ENCODE measurements around the gene PLSCR5. TPM values are rescaled to one million over a fixed set of nuclear protein-coding genes. Genes with fewer than 3 reads are reported as not detected.

Gene PLSCR5
- total and polyA plus RNA-seq, 10 of the 15 experiments (the other 5 are each of a cell fraction or from before 2014, with no cell fraction given): 0.06 TPM; not detected in 9

GRCh38 chr3:146636881-146637280 lies 31.7 kb upstream of the PLSCR5 start:
- no peaks in the 10 kb centered on the region for H3K36me3 ChIP-seq (ENCODE audit: control insufficient read depth in 2 of 2, insufficient read depth in 2 of 2, low read length in 1 of 2)
- ATAC-seq: no peak
- H4K20me1 ChIP-seq (ENCODE audit: control insufficient read depth, insufficient read depth): no peaks in the 10 kb centered on the region
- intact Hi-C loops (cut with micrococcal nuclease; ENCODE audit: unreplicated experiment) (no loop called here), in situ Hi-C loops (cut with MboI) (no loop called here)
- 56% methylated on average over 2 of the region's 2 CpGs for whole genome bisulfite sequencing (ENCODE audit: insufficient coverage, insufficient replicate concordance, low lambda C conversion rate, missing lambda C conversion rate)
- no peak overlapping the region for H3K27ac ChIP-seq (ENCODE audit: control insufficient read depth, insufficient read depth)
- no peak overlapping the region for H3K4me2 ChIP-seq (ENCODE audit: control insufficient read depth, insufficient read depth)
- H2AFZ ChIP-seq (ENCODE audit: control insufficient read depth, low read depth, low read length): no peak overlapping the region
- H3K9ac ChIP-seq (ENCODE audit: control insufficient read depth, insufficient read depth, low read length): no peak overlapping the region
- H3K79me2 ChIP-seq (ENCODE audit: control insufficient read depth, insufficient read depth, low read length): no peaks in the 10 kb centered on the region
- no TSS peak for BruUV-seq (replicated peaks)
- ChIA-PET RAD21 (ENCODE audit: unreplicated experiment) (no interaction called here), POLR2A (no interaction called here), CTCF (no interaction called here), SMC1A (ENCODE audit: uncharacterized antibody, unreplicated experiment) (no interaction called here)
- no peaks in the 10 kb centered on the region for H3K9me3 ChIP-seq (replicated peaks; ENCODE audit: control insufficient read depth, insufficient read depth, low read length)
- DNase-seq (ENCODE audit: low read depth, low spot score): no peak
- no peak for FAIRE-seq
- H3K4me1 ChIP-seq (ENCODE audit: control insufficient read depth, insufficient read depth, low read length): no peaks in the 10 kb centered on the region
- H3K27me3 ChIP-seq (replicated peaks in 1 of 2; ENCODE audit: control insufficient read depth in 2 of 2, insufficient read depth in 2 of 2, low read length in 1 of 2): no peaks in the 10 kb centered on the region
- H3K4me3 ChIP-seq: no peak overlapping the region
- TF ChIP-seq CHD2 (IDR thresholded peaks at IDR 0.05; ENCODE audit: borderline replicate concordance, low read depth, low read length) (no peak), RFX5 (IDR thresholded peaks at IDR 0.05; ENCODE audit: low read depth, low read length) (no peak), ZSCAN29 (IDR thresholded peaks at IDR 0.05) (no peak), SREBF1 (IDR thresholded peaks at IDR 0.05; ENCODE audit: low read length) (no peak), PRDM15 (CRISPR knock-in tag; IDR thresholded peaks at IDR 0.05) (no peak), SMARCA5 (IDR thresholded peaks at IDR 0.05) (no peak), SP1 (IDR thresholded peaks at IDR 0.05; ENCODE audit: low read depth, low read length) (no peak), ESRRA (IDR thresholded peaks at IDR 0.05; ENCODE audit: low read length) (no peak), MEF2A (IDR thresholded peaks at IDR 0.05; ENCODE audit: insufficient read depth, low read depth, low read length) (no peak), EZH2 (IDR thresholded peaks at IDR 0.05; ENCODE audit: borderline replicate concordance, control insufficient read depth, low read depth, low read length) (no peak), MEF2B (IDR thresholded peaks at IDR 0.05; ENCODE audit: partially characterized antibody, poor library complexity, severe bottlenecking) (no peak), ZNF274 (IDR thresholded peaks at IDR 0.05; ENCODE audit: insufficient read depth, insufficient read length) (no peak), NBN (IDR thresholded peaks at IDR 0.05) (no peak)
- TF ChIP-seq, protein P1, sequence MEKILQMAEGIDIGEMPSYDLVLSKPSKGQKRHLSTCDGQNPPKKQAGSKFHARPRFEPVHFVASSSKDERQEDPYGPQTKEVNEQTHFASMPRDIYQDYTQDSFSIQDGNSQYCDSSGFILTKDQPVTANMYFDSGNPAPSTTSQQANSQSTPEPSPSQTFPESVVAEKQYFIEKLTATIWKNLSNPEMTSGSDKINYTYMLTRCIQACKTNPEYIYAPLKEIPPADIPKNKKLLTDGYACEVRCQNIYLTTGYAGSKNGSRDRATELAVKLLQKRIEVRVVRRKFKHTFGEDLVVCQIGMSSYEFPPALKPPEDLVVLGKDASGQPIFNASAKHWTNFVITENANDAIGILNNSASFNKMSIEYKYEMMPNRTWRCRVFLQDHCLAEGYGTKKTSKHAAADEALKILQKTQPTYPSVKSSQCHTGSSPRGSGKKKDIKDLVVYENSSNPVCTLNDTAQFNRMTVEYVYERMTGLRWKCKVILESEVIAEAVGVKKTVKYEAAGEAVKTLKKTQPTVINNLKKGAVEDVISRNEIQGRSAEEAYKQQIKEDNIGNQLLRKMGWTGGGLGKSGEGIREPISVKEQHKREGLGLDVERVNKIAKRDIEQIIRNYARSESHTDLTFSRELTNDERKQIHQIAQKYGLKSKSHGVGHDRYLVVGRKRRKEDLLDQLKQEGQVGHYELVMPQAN (conservative IDR thresholded peaks at IDR 0.05): no peak
- TF ChIP-seq, protein P2, sequence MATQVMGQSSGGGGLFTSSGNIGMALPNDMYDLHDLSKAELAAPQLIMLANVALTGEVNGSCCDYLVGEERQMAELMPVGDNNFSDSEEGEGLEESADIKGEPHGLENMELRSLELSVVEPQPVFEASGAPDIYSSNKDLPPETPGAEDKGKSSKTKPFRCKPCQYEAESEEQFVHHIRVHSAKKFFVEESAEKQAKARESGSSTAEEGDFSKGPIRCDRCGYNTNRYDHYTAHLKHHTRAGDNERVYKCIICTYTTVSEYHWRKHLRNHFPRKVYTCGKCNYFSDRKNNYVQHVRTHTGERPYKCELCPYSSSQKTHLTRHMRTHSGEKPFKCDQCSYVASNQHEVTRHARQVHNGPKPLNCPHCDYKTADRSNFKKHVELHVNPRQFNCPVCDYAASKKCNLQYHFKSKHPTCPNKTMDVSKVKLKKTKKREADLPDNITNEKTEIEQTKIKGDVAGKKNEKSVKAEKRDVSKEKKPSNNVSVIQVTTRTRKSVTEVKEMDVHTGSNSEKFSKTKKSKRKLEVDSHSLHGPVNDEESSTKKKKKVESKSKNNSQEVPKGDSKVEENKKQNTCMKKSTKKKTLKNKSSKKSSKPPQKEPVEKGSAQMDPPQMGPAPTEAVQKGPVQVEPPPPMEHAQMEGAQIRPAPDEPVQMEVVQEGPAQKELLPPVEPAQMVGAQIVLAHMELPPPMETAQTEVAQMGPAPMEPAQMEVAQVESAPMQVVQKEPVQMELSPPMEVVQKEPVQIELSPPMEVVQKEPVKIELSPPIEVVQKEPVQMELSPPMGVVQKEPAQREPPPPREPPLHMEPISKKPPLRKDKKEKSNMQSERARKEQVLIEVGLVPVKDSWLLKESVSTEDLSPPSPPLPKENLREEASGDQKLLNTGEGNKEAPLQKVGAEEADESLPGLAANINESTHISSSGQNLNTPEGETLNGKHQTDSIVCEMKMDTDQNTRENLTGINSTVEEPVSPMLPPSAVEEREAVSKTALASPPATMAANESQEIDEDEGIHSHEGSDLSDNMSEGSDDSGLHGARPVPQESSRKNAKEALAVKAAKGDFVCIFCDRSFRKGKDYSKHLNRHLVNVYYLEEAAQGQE (IDR thresholded peaks at IDR 0.05; ENCODE audit: low read depth, low read length): no peak
